ENCODE measurements around the gene UBQLN4.

- no peak for TF ChIP-seq CTCF (IDR thresholded peaks at IDR 0.05)
- no peak for TF ChIP-seq POLR2A (IDR thresholded peaks at IDR 0.05)
- TF ChIP-seq POLR2AphosphoS5 (IDR thresholded peaks at IDR 0.05), result no peak
These were observed 13.7 kb upstream of the UBQLN4 start for GRCh38 chr1:156067262-156067661.

All from breast epithelium (tissue), 3 donors.